SK-N-SH (cell line): ENCODE measurements around the gene CDC42BPG. TPM values are rescaled to one million over a fixed set of nuclear protein-coding genes. Genes with fewer than 3 reads are reported as not detected.

Experiments used
- CTCF ChIA-PET: fragments of 300-600, 350-600 bp; formaldehyde crosslinking; extraction: SDS; loops from one replicate; lab custom pipeline; 2021; lab: Yijun Ruan, JAX
- POLR2A ChIA-PET: fragments of 350-600 bp; sonication (Branson Sonifier 250); formaldehyde crosslinking; extraction: SDS; loops from one replicate; lab custom pipeline; 2020; ENCODE audit warnings: antibody characterized with exemption, inconsistent platforms; lab: Yijun Ruan, JAX
- DNase-seq: peaks from one replicate; pipeline ENCODE4 v3.0.0; 2012
- H2AFZ ChIP-seq: fragments of 200-600 bp; sonication (generic); 2 replicates; pipeline ENCODE4 v1.8.1; 2016; ENCODE audit warnings: antibody characterized with exemption, mild to moderate bottlenecking, low read depth
- H3F3A ChIP-seq: fragments of 200-600 bp; sonication (generic); replicated peaks from 2 replicates; pipeline ENCODE3; 2016; ENCODE audit warnings: antibody characterized with exemption, mild to moderate bottlenecking; ENCODE audit not compliant: insufficient read depth
- H3K27ac ChIP-seq, 2 experiments: fragments of 200-500 bp in 1 of 2; fragments of 200-600 bp in 1 of 2; sonication (Bioruptor generic) in 1 of 2; sonication (generic), shearing (Covaris generic) in 1 of 2; 2 replicates each; pipeline versions ENCODE4 v1.5.1 to v1.6.1; 2014 to 2016; ENCODE audit warnings: low read depth in 2 of 2, inconsistent platforms in 1 of 2, low read length in 1 of 2, mild to moderate bottlenecking in 1 of 2, mixed read lengths in 1 of 2
- H3K27me3 ChIP-seq: fragments of 200-600 bp; sonication (generic), shearing (Covaris generic); 2 replicates; pipeline ENCODE4 v1.6.1; 2016; ENCODE audit warnings: mixed run types; ENCODE audit not compliant: insufficient read depth
- H3K36me3 ChIP-seq, 2 experiments: fragments of 200-500 bp in 1 of 2; fragments of 200-600 bp in 1 of 2; sonication (Bioruptor generic) in 1 of 2; sonication (generic) in 1 of 2; replicated peaks in 1 of 2; 2 replicates each; pipeline versions ENCODE3 to v1.5.1; 2014 to 2016; ENCODE audit warnings: low read length in 1 of 2, mild to moderate bottlenecking in 1 of 2; ENCODE audit not compliant: insufficient read depth in 2 of 2, control insufficient read depth in 1 of 2
- H3K4me1 ChIP-seq, 2 experiments: fragments of 200-500 bp in 1 of 2; fragments of 200-600 bp in 1 of 2; sonication (Bioruptor generic) in 1 of 2; sonication (generic), shearing (Covaris generic) in 1 of 2; 2 replicates each; pipeline versions ENCODE4 v1.5.1 to v1.6.1; 2014 to 2016; ENCODE audit warnings: low read depth in 1 of 2, low read length in 1 of 2, mixed run types in 1 of 2; ENCODE audit not compliant: insufficient read depth in 2 of 2, control insufficient read depth in 1 of 2
- H3K4me2 ChIP-seq: fragments of 200-600 bp; sonication (generic), shearing (Covaris generic); 2 replicates; pipeline ENCODE4 v1.6.1; 2017; ENCODE audit warnings: mixed run types
- H3K4me3 ChIP-seq, 2 experiments: fragments of 200-500 bp in 1 of 2; fragments of 200-600 bp in 1 of 2; sonication (Bioruptor generic) in 1 of 2; sonication (generic), shearing (Covaris generic) in 1 of 2; 2 replicates each; pipeline versions ENCODE4 v1.5.1 to v1.8.1; 2014 to 2016; ENCODE audit warnings: low read depth in 2 of 2, inconsistent platforms in 1 of 2, low read length in 1 of 2, mild to moderate bottlenecking in 1 of 2, mixed read lengths in 1 of 2, moderate library complexity in 1 of 2
- H3K79me2 ChIP-seq: fragments of 200-600 bp; sonication (generic); 2 replicates; pipeline ENCODE4 v1.8.1; 2017; ENCODE audit warnings: mild to moderate bottlenecking; ENCODE audit not compliant: insufficient read depth
- H3K9ac ChIP-seq: fragments of 200-600 bp; sonication (generic); 2 replicates; pipeline ENCODE4 v1.6.1; 2017; ENCODE audit warnings: mixed run types
- H3K9me2 ChIP-seq: fragments of 200-600 bp; sonication (generic); 2 replicates; pipeline ENCODE4 v1.6.1; 2017; ENCODE audit warnings: mixed run types
- H3K9me3 ChIP-seq: fragments of 200-600 bp; sonication (generic); 2 replicates; pipeline ENCODE4 v1.6.1; 2017; ENCODE audit warnings: mixed run types, mild to moderate bottlenecking, moderate library complexity
- H4K20me1 ChIP-seq: fragments of 200-600 bp; sonication (generic); 2 replicates; pipeline ENCODE4 v1.6.1; 2017; ENCODE audit warnings: mild to moderate bottlenecking, mixed run types; ENCODE audit not compliant: insufficient read depth
- CHD2 ChIP-seq: fragments of 150-350 bp; IDR thresholded peaks from 2 replicates; pipeline ENCODE4 v1.6.1; 2018; ENCODE audit warnings: low read length; ENCODE audit not compliant: partially characterized antibody
- ELF1 ChIP-seq: IDR thresholded peaks from 2 replicates; pipeline ENCODE4 v1.4.0; 2012
- EZH2phosphoT487 ChIP-seq: fragments of 200-600 bp; sonication (generic); IDR thresholded peaks from 2 replicates; pipeline ENCODE4 v1.6.1; 2017; ENCODE audit warnings: low read depth, mixed run types, mild to moderate bottlenecking, antibody characterized with exemption, moderate library complexity, borderline replicate concordance
- FOSL2 ChIP-seq: IDR thresholded peaks from 2 replicates; pipeline ENCODE4 v1.4.0; 2012; ENCODE audit warnings: low read depth, mild to moderate bottlenecking, moderate library complexity, borderline replicate concordance
- FOXM1 ChIP-seq: IDR thresholded peaks from 2 replicates; pipeline ENCODE4 v1.4.0; 2012; ENCODE audit warnings: low read depth, mild to moderate bottlenecking
- GATA2 ChIP-seq: sonication (generic); formaldehyde crosslinking; IDR thresholded peaks from 2 replicates; pipeline ENCODE4 v1.5.0; 2020; ENCODE audit warnings: mild to moderate bottlenecking, missing genetic modification reagents
- JUND ChIP-seq: IDR thresholded peaks from 2 replicates; pipeline ENCODE4 v1.4.0; 2012
- MAX ChIP-seq: IDR thresholded peaks from 2 replicates; pipeline ENCODE4 v1.4.0; 2012; ENCODE audit warnings: low read depth
- MEF2A ChIP-seq: IDR thresholded peaks from 2 replicates; pipeline ENCODE4 v1.4.0; 2012; ENCODE audit warnings: low read depth, borderline replicate concordance
- MXI1 ChIP-seq: IDR thresholded peaks from 2 replicates; pipeline ENCODE4 v1.6.1; 2012; ENCODE audit warnings: mild to moderate bottlenecking, low read depth, low read length, improper control_type of control experiment
- NFIC ChIP-seq: IDR thresholded peaks from 2 replicates; pipeline ENCODE4 v1.4.0; 2012; ENCODE audit warnings: borderline replicate concordance
- PBX3 ChIP-seq: IDR thresholded peaks from 2 replicates; pipeline ENCODE4; 2012
- REST ChIP-seq: IDR thresholded peaks from 2 replicates; pipeline ENCODE4 v1.6.1; 2012; ENCODE audit warnings: mild to moderate bottlenecking, low read depth, low read length, moderate library complexity
- RFX5 ChIP-seq: IDR thresholded peaks from 2 replicates; pipeline ENCODE4 v1.6.1; 2012; ENCODE audit warnings: mild to moderate bottlenecking, improper control_type of control experiment, low read length
- RXRA ChIP-seq: IDR thresholded peaks from 2 replicates; pipeline ENCODE4 v1.4.0; 2012; ENCODE audit warnings: low read depth, mild to moderate bottlenecking, borderline replicate concordance
- SIN3A ChIP-seq: IDR thresholded peaks from 2 replicates; pipeline ENCODE4 v1.6.1; 2012; ENCODE audit warnings: low read depth, mild to moderate bottlenecking, low read length, moderate library complexity, borderline replicate concordance
- SMC3 ChIP-seq: IDR thresholded peaks from 2 replicates; pipeline ENCODE4 v1.6.1; 2012; ENCODE audit warnings: low read depth, low read length, improper control_type of control experiment
- USF1 ChIP-seq: IDR thresholded peaks from 2 replicates; pipeline ENCODE4 v1.4.0; 2012; ENCODE audit warnings: low read depth, borderline replicate concordance
- ZBTB33 ChIP-seq: IDR thresholded peaks from 2 replicates; pipeline ENCODE4 v1.4.0; 2012; ENCODE audit warnings: low read depth, borderline replicate concordance
- WGBS: methylation state at CpG from one replicate; pipeline ENCODE4 v1.1.6; 2017; ENCODE audit warnings: low lambda C conversion rate; 5-methylcytosine and 5-hydroxymethylcytosine counted together
- polyA plus RNA-seq, 3 experiments: library from polyadenylated mRNA; depleted of rRNA; stranded (reverse); fragments of >200 nt; gene quantifications; 2 replicates each; pipeline ENCODE4 v1.2.3, GENCODE V29; 2012

CDC42BPG gene
- polyA plus RNA-seq, 1 of the 3 experiments (the other 2 are of a cell fraction) = 0.33 TPM

- TF ChIP-seq GATA2 (CRISPR knock-in tag) = no peak
- TF ChIP-seq RXRA = no peak
- TF ChIP-seq FOXM1 = no peak
- TF ChIP-seq SIN3A = no peak
- no peak for TF ChIP-seq EZH2phosphoT487
- no peak for TF ChIP-seq JUND
- TF ChIP-seq MEF2A = no peak
- no peak for TF ChIP-seq MAX
- no peak for TF ChIP-seq PBX3
- no peak for TF ChIP-seq USF1
- TF ChIP-seq MXI1 = no peak
- no peak for TF ChIP-seq CHD2
- no peak for TF ChIP-seq FOSL2
- no peak for TF ChIP-seq NFIC
- TF ChIP-seq RFX5 = no peak
- TF ChIP-seq REST = no peak
- no peak for TF ChIP-seq SMC3
- TF ChIP-seq ZBTB33 = no peak
- no peak for TF ChIP-seq ELF1
- WGBS = 84% methylated on average over 11 of the region's 24 CpGs
- H3K4me2 ChIP-seq = no peak overlapping the region
- no peak overlapping the region for H2AFZ ChIP-seq
- H3K9me2 ChIP-seq = no peaks in the 10 kb centered on the region
- no peak overlapping the region for H3K4me3 ChIP-seq
- ChIA-PET POLR2A (no interaction called here), CTCF (interaction anchor here (0.6 to 12.8 kb wide), 5 partner anchors 12 to 477 kb away, joined by 3 to 530 read pairs (median 5); partner anchors contain the start of genes BATF2 and EHD1)
- H3K79me2 ChIP-seq = peaks cover 15% of the 10 kb centered on the region; the same call in 1 of the 2 replicates
- peaks cover 11 to 28% of the 10 kb centered on the region in 2 experiments; a peak in 3 of 4 replicates for H3K4me1 ChIP-seq
- H4K20me1 ChIP-seq = no peaks in the 10 kb centered on the region
- DNase-seq = no peak
- no peak overlapping the region for H3K27ac ChIP-seq
- no peaks in the 10 kb centered on the region for H3K27me3 ChIP-seq
- H3F3A ChIP-seq = peaks cover 6% of the 10 kb centered on the region
- H3K9ac ChIP-seq = no peak overlapping the region
- peaks cover 7 to 16% of the 10 kb centered on the region in 2 experiments for H3K36me3 ChIP-seq
- no peaks in the 10 kb centered on the region for H3K9me3 ChIP-seq
Measured at GRCh38 chr11:64852804-64853509, 8.5 kb upstream of the CDC42BPG start.
